Suprapubic skin (tissue), 4 donors: ENCODE data around the gene DTNBP1. TPM values are rescaled to one million over a fixed set of nuclear protein-coding genes. Genes with fewer than 3 reads are reported as not detected.

ENCODE experiments used
- DNase-seq, 2 donors: peaks; one replicate each; pipeline ENCODE4 v3.0.0-alpha.2; 2019; ENCODE audit warnings: low spot score in 2 of 2
- H3K27ac ChIP-seq: fragments of 200-600 bp; sonication (generic); one replicate; pipeline ENCODE4 v1.5.1; 2019
- H3K27me3 ChIP-seq: fragments of 200-600 bp; sonication (generic); one replicate; pipeline ENCODE4 v1.5.1; 2019
- H3K36me3 ChIP-seq: fragments of 200-600 bp; sonication (generic); one replicate; pipeline ENCODE4 v1.5.1; 2019
- H3K4me1 ChIP-seq: fragments of 200-600 bp; sonication (generic); one replicate; pipeline ENCODE4 v1.5.1; 2019
- H3K4me3 ChIP-seq: fragments of 200-600 bp; sonication (generic); one replicate; pipeline ENCODE4 v1.5.1; 2019; ENCODE audit warnings: mild to moderate bottlenecking
- H3K9me3 ChIP-seq: fragments of 200-600 bp; sonication (generic); one replicate; pipeline ENCODE4 v1.5.1; 2019
- CTCF ChIP-seq, 2 donors: fragments of 200-600 bp in 1 of 2; fragments of 450-650 bp in 1 of 2; sonication (generic) in 1 of 2; IDR thresholded peaks; one replicate each; pipeline ENCODE4 v1.5.1; 2016 to 2019; ENCODE audit warnings: antibody characterized with exemption in 2 of 2, mild to moderate bottlenecking in 1 of 2, moderate library complexity in 1 of 2
- EP300 ChIP-seq: sonication (generic); formaldehyde crosslinking; IDR thresholded peaks from one replicate; pipeline ENCODE4 v1.6.1; 2017; ENCODE audit warnings: antibody characterized with exemption
- POLR2A ChIP-seq, 2 donors: fragments of 450-650 bp; IDR thresholded peaks; one replicate each; pipeline ENCODE4 v1.6.1; 2017; ENCODE audit warnings: antibody characterized with exemption in 2 of 2, mild to moderate bottlenecking in 2 of 2, moderate library complexity in 2 of 2
- POLR2AphosphoS5 ChIP-seq, 3 donors: sonication (generic); formaldehyde crosslinking; IDR thresholded peaks; one replicate each; pipeline ENCODE4 v1.6.1; 2017; ENCODE audit warnings: antibody characterized with exemption in 3 of 3
- WGBS: methylation state at CpG from one replicate; pipeline ENCODE4 v1.1.5; 2018; 5-methylcytosine and 5-hydroxymethylcytosine counted together
- total RNA-seq, 4 donors: library from RNA; depleted of rRNA; stranded (reverse); fragments of >200 nt; gene quantifications; one replicate each; pipeline ENCODE4 v1.1.0, GENCODE V29; 2016

DTNBP1 gene
- total RNA-seq, 4 donors from 2014 or later: 12.7 to 17.1 (median 16.4) TPM

- Histone ChIP-seq H3K9me3 (no peaks in the 10 kb centered on the region), H3K27ac (no peak overlapping the region), H3K4me1 (peaks cover 14% of the 10 kb centered on the region), H3K36me3 (no peaks in the 10 kb centered on the region), H3K4me3 (no peak overlapping the region), H3K27me3 (no peaks in the 10 kb centered on the region)
- TF ChIP-seq EP300 (no peak), CTCF (IDR thresholded peaks at IDR 0.05) (no peak), POLR2A (IDR thresholded peaks at IDR 0.05) (no peak), POLR2AphosphoS5 (IDR thresholded peaks at IDR 0.05) (no peak)
- DNase-seq: no peak
Observed at GRCh38 chr6:15665237-15665636, 2.4 kb upstream of the DTNBP1 start.

GRCh38 chr6:15663130-15663871, 473 bp upstream of the DTNBP1 start:
- Histone ChIP-seq H3K4me3 (peak overlapping the region; percentile 99), H3K27ac (peak overlapping the region; percentile 88), H3K4me1 (peaks cover 14% of the 10 kb centered on the region), H3K27me3 (no peaks in the 10 kb centered on the region), H3K36me3 (no peaks in the 10 kb centered on the region), H3K9me3 (no peaks in the 10 kb centered on the region)
- TF ChIP-seq POLR2AphosphoS5 (IDR thresholded peaks at IDR 0.05) (no peak), EP300 (no peak), CTCF (IDR thresholded peaks at IDR 0.05) (no peak), POLR2A (IDR thresholded peaks at IDR 0.05) (no peak)
- 44% methylated on average over 18 of the region's 18 CpGs for WGBS
- no peak for DNase-seq

GRCh38 chr6:15661853-15662325, 939 bp downstream of the DTNBP1 start:
- Histone ChIP-seq H3K4me3 (peak overlapping the region; percentile 99), H3K9me3 (no peaks in the 10 kb centered on the region), H3K36me3 (no peaks in the 10 kb centered on the region), H3K4me1 (peaks cover 14% of the 10 kb centered on the region), H3K27me3 (no peaks in the 10 kb centered on the region), H3K27ac (peak overlapping the region; percentile 88)
- WGBS: 22% methylated on average over 13 of the region's 26 CpGs
- no peak for DNase-seq
- TF ChIP-seq CTCF (IDR thresholded peaks at IDR 0.05): no peak
- TF ChIP-seq EP300: no peak
- TF ChIP-seq POLR2A (IDR thresholded peaks at IDR 0.05): no peak
- TF ChIP-seq POLR2AphosphoS5 (IDR thresholded peaks at IDR 0.05): no peak

GRCh38 chr6:15659181-15659580, 3.6 kb downstream of the DTNBP1 start:
- Histone ChIP-seq H3K27ac (no peak overlapping the region), H3K36me3 (no peaks in the 10 kb centered on the region), H3K27me3 (no peaks in the 10 kb centered on the region), H3K9me3 (no peaks in the 10 kb centered on the region), H3K4me3 (no peak overlapping the region), H3K4me1 (peaks cover 14% of the 10 kb centered on the region)
- no peak for DNase-seq
- WGBS: 77% methylated on average over 7 of the region's 7 CpGs
- TF ChIP-seq POLR2AphosphoS5 (IDR thresholded peaks at IDR 0.05) (no peak), CTCF (IDR thresholded peaks at IDR 0.05) (no peak), POLR2A (IDR thresholded peaks at IDR 0.05) (no peak), EP300 (no peak)

- 92% methylated on average over 6 of the region's 6 CpGs for WGBS
- peaks cover 13% of the 10 kb centered on the region for H3K4me1 ChIP-seq
- no peak for TF ChIP-seq EP300
- no peak for TF ChIP-seq POLR2A (IDR thresholded peaks at IDR 0.05)
- H3K27me3 ChIP-seq: no peaks in the 10 kb centered on the region
- no peaks in the 10 kb centered on the region for H3K9me3 ChIP-seq
- H3K36me3 ChIP-seq: no peaks in the 10 kb centered on the region
- H3K27ac ChIP-seq: no peak overlapping the region
- DNase-seq: no peak
- H3K4me3 ChIP-seq: no peak overlapping the region
Observed at GRCh38 chr6:15658181-15658744, 4.6 kb downstream of the DTNBP1 start.
